GM03348 (cell line): ENCODE results near the gene PTPRZ1.
A peak's percentile ranks its signal among the peaks of the same experiment; 100 is the strongest.

Experiments used
- DNase-seq: peaks from one replicate; pipeline ENCODE4 v3.0.0; 2012; ENCODE audit warnings: low spot score

The PTPRZ1 gene

DNA sequence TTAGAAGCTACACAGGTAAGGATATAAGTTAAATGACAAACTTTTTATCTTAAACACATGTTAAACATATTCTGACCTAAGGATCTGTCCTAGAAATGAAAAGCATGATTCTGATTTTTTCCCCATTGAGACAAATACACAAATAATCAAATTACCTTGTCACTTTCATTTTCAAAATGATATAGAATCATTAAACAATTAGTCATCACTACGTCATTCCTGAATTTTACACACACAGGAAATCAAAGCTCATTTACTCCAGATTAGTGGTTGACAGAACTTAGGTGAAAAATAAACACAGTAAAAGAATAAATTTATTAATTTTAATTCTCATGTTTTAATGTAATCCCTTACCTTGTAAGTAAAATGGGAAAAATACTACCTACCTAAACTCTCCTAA is 182.1 kb downstream of the PTPRZ1 start:
- no peak for DNase-seq

DNA sequence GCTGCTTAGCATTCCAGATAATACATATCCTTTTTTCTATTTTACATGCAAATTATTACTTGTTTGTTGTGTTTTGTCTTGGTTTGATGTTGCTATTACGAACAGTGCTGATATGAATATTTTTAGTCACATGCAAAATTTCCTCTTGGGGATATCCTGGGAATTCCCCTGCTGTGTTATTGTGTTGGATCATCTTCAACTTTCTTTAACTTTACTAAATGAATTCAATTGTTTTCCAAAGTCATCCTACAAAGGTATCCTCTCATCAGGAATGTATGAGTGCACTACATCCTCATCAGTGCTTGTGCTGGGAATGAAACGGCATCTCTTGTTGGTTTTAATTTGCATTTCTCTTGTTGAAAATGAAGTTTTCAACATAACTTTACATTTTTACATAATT is 184.0 kb downstream of the PTPRZ1 start:
- no peak for DNase-seq

DNA sequence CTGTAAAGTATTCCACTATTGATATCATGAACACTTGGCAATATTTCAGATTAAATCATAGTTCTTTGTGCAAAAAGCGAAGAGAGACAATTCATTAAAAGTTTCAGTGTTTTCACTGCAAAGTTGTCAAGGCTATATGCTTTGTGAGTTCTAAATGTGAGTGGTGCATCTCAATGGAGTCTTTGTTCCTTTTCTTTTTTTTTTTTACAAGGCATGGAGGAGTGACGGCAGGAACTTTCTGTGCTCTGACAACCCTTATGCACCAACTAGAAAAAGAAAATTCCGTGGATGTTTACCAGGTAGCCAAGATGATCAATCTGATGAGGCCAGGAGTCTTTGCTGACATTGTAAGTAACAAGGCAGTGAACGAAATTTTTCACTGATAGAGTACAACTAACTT is 186.6 kb downstream of the PTPRZ1 start:
- no peak for DNase-seq

DNA sequence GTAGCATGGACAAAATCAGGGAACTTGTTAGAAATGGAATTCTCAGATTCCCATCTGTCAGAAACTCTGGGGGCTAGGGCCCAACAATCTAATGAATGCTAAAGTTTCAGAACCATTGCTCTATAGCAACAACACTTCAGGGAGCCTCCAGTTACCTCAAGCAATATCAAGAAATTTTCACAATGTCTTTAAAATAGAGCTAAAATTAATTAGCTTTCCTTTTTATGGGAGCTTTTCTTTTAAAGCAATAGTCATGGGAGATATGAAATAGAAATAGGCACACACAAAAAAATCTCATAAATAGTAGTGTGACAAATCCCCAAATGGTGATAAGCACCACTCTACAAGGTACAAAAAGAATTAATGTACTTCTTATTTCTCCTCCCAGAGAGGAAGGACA is 190.2 kb downstream of the PTPRZ1 start:
- no peak for DNase-seq

DNA sequence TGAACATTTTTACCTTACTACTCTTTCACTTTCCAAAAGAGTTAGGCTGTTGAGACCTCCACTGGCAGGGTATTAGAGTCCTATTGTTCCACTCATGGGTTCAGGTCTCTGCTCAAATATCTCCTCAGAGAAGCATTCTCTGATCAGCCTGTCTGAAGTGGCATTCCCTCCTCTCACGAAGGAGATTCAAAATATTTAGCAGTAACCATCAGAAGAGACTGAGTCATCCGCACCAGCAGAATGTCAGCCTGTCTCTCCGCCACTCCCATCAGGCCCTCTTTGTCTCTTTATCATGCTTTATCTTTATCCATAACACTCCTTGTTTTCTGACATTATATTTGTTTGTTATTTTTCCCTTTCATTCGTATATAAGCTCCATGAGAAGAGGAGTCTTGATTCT is 192.0 kb downstream of the PTPRZ1 start:
- DNase-seq: no peak

DNA sequence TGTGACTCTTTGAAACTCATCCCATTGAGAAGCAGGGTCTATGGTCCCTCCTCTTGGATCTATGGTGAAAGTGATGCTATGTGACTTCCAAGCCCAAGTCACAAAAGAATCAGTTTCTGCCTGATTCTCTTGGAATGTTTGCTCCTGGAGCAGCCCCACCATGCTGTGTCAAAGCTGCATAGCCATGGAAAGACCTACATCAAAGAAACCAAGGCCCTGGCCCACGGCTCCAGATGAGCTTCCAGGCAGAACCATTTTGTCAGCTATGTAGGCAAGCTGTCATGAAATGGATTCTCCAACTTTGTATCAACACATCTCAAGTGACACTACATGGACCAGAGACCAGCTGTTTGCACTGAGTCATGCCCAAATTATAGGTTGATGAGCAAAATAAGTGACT is 194.1 kb downstream of the PTPRZ1 start:
- no peak for DNase-seq

DNA sequence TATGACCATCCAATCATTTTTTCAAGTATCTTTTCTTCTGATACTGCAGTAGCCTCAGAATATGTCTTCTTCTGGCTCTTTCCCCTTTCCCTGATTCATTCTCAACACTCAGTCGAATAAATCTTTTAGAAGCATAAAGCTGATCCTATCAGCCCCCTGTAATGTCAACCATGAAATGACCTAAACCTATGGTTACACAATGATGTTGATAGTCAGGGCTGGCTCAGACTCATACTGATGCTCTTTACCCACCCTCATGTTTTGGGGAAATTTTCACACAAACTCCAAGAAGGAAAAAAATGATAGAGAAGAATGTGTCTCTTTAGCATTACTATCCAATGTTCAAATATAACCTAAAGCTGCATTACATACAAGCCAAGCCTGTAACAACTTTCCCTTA is 195.1 kb downstream of the PTPRZ1 start:
- DNase-seq: no peak

DNA sequence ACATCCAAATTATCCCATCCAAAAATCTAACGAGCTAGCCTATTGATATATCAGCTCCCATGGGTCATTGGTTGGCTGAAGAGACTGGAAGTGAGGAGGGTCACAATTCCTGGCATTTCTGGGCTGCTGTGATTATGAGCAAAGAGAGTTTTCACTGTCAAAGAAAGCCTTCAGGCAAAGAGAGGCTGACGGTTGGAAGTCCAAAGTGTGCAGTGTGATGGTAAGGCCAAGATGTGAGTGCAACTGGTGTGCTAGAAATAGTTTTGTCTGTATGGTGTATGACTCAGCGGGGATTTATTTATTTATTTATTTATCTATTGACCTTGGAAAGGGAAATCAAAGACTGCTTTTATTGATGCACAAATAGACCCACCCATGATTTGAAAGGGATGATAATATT is 196.0 kb downstream of the PTPRZ1 start:
- DNase-seq: no peak

DNA sequence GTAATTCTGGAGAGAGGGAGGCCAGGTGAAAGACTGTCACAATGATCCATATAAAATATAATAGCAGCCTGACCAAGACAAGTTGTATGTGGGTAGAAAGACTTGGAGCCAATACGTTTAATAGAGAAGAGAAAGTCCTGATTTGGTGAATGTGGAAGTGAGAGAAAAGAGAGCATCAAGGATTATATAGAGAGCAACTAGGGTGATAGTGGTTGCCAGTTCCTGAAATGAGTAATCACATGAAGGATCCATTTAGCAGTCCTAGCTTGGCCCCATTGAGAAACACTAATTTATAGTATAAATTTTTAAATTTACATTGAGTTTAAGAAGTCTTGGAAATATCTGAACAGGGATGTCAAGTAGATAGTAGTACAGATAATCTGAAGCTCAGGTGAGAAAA is 197.1 kb downstream of the PTPRZ1 start:
- DNase-seq: no peak

DNA sequence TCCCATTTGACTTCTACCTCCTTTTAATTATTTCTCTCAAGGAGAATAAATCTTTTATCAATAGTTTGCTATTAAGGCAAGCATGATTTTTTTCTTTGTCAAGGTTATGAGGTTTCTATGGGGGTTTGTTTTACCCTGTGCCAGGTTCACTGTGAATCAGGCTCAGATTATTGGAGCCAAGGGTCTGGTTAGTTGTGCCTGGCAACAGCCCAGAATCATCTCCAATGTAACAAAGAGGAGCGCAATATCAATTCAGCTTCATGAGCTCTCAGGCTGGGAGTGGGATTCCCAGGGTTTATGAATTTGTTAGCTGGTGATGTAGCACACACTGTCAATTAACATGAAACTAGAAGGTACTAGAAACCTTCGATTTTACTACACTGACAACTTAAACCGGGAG is 197.9 kb downstream of the PTPRZ1 start:
- no peak for DNase-seq

DNA sequence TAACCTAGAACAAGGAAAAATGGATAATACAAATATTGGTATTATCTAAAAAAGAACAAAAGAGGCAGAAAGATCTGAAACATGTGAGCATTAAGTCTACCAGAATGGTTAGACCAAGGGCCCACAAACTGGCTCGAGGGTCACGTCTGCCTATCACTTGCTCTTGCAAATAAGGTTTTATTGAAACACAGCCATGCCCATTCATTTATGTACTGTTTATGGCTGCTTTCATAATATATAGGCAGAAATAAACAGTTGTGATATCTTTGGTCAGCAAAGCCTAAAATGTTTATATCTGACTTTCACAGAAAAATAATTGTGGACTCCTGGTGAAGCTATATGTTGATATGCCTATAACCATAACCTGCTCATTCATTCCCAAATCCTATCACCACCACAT is 199.3 kb downstream of the PTPRZ1 start:
- DNase-seq: no peak

DNA sequence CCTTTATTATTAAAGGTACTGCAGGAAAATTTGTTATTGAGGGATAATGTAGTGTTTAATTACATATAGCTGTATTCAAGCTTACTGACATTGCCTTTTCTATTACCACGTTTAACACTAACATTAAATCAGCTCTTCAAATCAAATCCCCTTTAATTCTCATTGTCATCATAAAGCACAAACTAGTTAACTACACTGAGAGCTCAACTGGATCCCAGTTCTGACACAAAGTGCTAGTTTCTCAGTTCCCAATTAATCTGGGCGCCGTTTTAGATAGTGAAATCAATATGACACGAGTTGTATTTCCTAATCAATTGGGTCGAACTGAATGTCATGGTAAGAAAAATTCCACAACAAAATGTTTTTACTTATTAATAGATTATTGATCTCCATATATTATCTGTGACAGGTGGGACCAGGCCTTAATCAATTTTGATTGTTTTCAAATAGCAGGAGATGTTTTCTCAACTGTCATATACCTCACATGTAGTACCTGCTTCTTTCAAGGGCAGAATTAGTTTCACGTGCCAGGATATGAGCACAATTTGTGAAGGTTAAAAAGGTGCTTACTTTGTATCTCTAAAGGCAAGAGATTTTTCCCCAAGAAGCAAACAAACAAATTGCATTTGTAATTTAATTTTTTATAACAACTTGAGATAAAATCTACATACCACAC is 200.1 kb downstream of the PTPRZ1 start:
- no peak for DNase-seq

DNA sequence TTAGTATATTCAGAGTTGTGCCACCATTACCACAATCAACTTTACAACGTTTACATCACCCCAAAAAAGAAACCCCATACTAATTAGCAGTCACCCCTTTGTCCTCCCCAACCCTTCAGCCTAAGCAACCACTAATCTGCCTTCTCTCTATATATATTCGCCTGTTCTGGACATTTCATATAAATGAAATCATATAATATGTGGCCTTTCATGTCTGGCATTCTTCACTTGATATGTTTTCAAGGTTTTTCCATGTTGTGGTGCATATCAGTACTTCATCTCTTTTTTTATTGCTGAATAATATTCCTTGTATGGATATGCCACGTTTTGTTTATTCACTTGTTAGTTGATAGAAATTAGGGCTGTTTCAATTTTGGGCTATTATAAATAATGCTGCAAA is 200.7 kb downstream of the PTPRZ1 start:
- no peak for DNase-seq

DNA sequence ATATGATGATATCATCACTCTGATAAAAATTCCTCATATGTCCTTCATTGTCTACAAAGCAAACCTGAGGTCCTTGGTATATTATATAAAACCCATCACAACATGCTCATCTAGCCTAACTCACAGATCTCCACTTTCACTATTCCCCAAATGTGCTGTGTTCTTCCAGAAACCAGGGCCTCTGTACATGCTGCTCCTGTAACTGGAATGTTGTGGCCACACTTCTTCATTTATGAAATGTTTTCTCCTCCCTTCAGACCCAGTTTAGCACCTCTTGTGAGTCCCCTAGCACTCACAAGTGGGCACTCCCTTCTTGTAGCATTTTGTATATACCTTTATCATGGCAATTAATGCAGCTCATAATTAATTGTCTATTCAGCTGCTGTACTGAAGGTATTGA is 209.2 kb downstream of the PTPRZ1 start:
- no peak for DNase-seq

DNA sequence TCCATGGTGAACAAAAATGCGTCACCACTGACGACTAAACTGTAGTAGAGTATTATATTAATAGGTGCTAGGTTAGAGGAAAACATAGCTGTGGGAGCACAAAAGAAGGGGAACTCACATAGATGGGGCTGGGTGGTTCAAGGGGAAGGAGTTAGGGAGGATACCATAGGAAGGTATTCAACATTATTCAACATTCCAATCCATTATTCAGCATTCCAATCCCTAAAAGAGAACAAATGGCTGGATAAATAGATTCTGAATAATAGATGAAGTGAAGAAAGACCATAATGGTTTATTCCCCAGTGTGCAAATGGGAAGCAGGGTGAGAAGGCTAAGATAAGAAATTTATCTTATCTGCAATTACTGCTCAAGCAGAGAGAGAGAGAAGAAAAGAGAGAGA is 209.7 kb downstream of the PTPRZ1 start:
- DNase-seq: no peak

DNA sequence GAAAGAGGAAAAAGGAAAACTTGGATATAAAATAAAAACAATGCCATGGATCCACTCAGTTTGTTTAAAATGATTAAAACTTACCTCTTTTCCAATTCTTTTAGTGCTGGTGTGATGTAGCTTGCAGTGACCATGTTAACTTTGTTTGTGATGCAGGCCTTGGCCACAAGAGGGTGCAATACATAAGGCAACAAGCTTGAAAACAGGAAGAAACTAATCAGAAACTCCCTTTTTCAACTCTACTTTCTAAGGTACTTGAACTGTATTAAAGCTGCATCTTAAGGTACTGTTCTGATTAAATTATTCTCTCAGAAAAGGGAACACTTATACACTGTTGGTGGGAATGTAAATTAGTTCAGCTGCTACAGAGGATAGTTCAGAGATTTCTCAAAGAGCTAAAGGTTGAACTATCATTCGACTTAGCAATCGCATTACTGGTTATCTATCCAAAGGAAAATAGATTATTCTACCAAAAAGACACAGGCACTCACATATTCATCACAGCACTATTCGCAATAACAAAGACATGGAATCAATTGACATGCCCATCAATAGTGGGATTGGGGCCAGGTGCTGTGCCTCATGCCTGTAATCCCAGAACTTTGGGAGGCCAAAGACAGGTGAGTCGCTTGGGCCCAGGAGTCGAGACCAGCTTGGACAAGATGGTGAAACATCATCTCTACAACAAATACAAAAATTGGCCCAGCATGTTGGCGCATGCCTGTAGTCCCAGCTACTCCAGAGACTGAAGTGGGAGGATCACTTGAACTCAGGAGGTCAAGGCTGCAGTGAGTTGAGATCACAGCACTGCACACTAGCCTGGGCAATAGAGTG is 220.2 kb downstream of the PTPRZ1 start:
- peak; percentile 67 for DNase-seq

DNA sequence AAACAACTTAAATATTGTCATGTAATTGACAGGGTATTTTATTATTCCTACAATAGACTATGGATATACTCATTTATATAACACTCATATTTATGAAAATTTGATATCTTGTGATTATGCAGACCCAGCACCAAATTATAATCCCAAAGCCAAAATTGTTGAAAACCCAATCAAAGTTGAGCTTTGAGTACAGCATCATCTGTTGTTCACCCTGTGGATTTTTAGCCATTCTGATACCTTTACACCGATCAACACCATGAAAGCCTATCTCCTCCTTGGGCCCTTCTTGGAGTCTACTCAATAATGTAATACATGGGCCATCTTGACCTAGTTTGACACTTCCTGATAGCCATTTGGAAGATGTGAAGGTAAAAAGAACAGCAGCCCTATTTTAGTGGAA is 221.6 kb downstream of the PTPRZ1 start:
- no peak for DNase-seq

DNA sequence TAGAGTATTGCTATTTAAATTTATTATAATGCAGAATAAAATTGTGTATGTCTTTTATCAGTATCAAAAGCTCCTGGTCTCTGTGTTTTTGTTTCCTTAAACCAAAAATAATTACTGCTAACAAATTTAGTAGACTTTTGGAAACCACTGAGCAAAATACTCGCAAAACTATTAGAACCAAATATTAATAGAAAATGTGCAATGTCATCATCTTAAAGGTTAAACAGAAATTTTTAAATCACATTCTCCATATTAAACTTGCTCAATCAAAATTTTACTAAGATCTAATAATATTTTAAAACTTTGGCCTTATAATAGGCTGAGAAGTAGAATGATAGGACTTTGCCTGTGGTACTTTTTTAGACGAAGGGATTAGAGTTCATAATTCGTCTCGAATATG is 222.7 kb downstream of the PTPRZ1 start:
- no peak for DNase-seq

DNA sequence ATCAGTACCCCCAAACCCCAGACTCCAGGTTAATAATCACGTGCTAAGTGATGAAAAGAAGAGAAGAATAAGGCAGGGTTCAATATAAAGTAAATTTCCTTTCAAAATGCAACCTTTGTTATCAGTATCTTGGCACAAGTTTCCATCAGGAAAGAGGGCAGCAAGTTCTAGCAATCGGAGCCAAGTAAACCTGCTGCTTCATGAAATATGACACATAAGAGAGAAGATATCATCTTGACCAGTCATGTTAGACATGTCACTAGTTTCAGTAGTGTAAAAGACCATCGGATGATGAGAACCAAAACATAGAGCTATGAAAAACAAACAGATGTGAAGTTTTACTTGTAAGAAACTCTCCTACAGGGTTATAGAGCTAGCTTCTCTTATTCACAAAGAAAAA is 227.1 kb downstream of the PTPRZ1 start:
- DNase-seq: no peak

DNA sequence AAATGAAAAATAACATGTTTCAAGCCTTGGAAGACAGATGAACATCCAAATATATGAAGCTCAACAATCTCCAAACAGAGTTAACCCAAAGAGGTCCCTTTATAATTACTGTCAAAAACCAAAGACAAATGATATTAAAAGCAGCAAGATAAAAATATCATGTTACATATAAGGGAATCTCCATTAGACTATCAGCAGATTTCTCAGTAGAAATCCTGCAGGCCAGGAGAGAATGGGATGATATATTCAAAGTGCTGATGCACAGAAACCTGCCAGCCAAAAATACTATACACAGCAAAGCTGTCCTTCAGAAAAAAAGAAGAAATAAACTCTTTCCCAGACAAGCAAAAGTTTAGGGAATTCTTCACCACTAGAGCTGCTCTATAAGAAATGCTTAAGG is 230.1 kb downstream of the PTPRZ1 start:
- DNase-seq: no peak
